Progenitor cell of endocrine pancreas (in vitro differentiated cells): ENCODE results near the gene ABCB11. TPM values are rescaled to one million over a fixed set of nuclear protein-coding genes. Genes with fewer than 3 reads are reported as not detected.

ENCODE experiments used
- DNase-seq: peaks from one replicate; pipeline ENCODE4 v3.0.0; 2021; ENCODE audit warnings: low spot score; ENCODE audit not compliant: unreplicated experiment
- H3K27ac Mint-ChIP-seq: 2 replicates; pipeline ENCODE4 v1.8.0; 2021; ENCODE audit warnings: mild to moderate bottlenecking, moderate library complexity, mixed read lengths
- H3K27me3 Mint-ChIP-seq: 2 replicates; pipeline ENCODE4 v1.8.0; 2021; ENCODE audit warnings: mixed read lengths
- H3K36me3 Mint-ChIP-seq: 2 replicates; pipeline ENCODE4 v1.8.0; 2022; ENCODE audit warnings: mixed read lengths; ENCODE audit not compliant: insufficient read depth
- H3K4me1 Mint-ChIP-seq: 2 replicates; pipeline ENCODE4 v1.8.0; 2021; ENCODE audit warnings: low read depth, mixed read lengths
- H3K4me3 Mint-ChIP-seq: 2 replicates; pipeline ENCODE4 v1.8.0; 2021; ENCODE audit warnings: low read depth, mild to moderate bottlenecking, moderate library complexity, mixed read lengths
- H3K9me3 Mint-ChIP-seq: 2 replicates; pipeline ENCODE4 v1.8.0; 2021; ENCODE audit warnings: low read depth, mixed read lengths
- total RNA-seq: library from RNA; stranded (reverse); gene quantifications from 2 replicates; pipeline ENCODE4 v1.2.1, GENCODE V29; 2021
- TF ChIP-seq, protein P1 (sequence below): fragments of 200-600 bp; sonication (generic); IDR thresholded peaks from one replicate; pipeline ENCODE4 v1.5.0; 2021; ENCODE audit warnings: antibody characterized with exemption, mild to moderate bottlenecking; ENCODE audit not compliant: unreplicated experiment

Gene ABCB11
- total RNA-seq, 1 donor from 2014 or later, result 0.24 TPM

DNA sequence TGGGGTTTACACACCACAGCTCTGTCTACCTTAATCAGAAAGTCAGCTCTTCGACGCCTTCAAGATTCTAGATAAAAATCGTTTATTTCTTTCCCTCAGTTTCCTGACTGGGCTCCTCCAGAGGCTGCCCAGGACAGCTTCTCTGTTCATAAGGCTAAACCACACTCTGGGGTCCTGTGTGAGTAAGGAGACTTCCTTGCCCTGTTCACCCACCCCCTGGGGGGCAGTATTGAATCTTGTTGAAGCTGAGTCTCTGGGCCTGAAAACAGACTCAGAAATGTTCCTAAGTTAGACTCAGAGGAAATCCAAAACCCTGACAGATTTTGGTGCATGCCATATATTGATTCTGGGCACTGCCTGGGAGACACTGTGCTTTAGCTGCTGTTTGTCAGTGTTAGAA is 87.1 kb downstream of the ABCB11 start:
- peaks cover 2% of the 10 kb centered on the region for H3K27me3 Mint-ChIP-seq
- no peaks in the 10 kb centered on the region for H3K9me3 Mint-ChIP-seq
- no peak overlapping the region for H3K27ac Mint-ChIP-seq
- DNase-seq, result no peak
- peaks cover 2% of the 10 kb centered on the region for H3K4me1 Mint-ChIP-seq
- no peak overlapping the region for H3K4me3 Mint-ChIP-seq
- TF ChIP-seq, protein P1, sequence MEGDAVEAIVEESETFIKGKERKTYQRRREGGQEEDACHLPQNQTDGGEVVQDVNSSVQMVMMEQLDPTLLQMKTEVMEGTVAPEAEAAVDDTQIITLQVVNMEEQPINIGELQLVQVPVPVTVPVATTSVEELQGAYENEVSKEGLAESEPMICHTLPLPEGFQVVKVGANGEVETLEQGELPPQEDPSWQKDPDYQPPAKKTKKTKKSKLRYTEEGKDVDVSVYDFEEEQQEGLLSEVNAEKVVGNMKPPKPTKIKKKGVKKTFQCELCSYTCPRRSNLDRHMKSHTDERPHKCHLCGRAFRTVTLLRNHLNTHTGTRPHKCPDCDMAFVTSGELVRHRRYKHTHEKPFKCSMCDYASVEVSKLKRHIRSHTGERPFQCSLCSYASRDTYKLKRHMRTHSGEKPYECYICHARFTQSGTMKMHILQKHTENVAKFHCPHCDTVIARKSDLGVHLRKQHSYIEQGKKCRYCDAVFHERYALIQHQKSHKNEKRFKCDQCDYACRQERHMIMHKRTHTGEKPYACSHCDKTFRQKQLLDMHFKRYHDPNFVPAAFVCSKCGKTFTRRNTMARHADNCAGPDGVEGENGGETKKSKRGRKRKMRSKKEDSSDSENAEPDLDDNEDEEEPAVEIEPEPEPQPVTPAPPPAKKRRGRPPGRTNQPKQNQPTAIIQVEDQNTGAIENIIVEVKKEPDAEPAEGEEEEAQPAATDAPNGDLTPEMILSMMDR, result no peak
- no peaks in the 10 kb centered on the region for H3K36me3 Mint-ChIP-seq

DNA sequence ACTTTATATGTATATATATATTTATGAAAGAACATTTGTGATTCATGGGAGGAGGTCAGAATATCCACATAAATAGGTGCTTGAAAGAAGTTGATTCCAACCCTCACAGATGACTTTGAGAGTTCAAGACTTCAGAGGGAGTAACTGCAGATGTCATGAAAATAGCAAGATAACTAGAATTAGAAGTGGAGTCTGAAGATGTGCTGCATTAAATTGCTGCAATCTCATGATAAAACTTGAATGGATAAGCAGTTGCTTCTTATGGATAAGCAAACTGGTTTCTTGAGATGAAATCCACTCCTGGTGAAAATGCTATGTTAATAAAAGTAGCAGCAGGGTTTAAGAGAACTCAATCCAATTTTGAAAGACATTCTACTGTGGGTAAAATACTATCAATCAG is 89.8 kb downstream of the ABCB11 start:
- peaks cover 2% of the 10 kb centered on the region for H3K4me1 Mint-ChIP-seq

DNA sequence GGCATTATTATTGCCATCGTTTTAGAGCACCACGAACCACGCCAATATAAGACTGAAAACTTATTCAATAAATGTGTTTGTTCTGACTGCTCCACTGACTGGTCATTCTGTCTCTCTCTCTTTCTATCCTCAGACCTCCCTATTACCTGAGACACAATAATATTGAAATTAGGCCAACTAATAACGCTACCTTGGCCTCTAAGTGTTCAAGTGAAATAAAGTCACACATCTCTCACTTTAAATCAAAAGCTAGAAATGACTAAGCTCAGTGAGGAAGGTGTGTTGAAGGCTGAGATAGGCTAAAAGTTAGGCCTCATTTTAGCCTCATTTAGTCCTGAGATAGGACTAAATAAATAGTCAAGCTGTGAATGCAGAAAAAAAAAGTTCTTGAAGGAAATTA is 91.2 kb downstream of the ABCB11 start:
- Mint-ChIP-seq H3K27ac (no peak overlapping the region), H3K9me3 (no peaks in the 10 kb centered on the region), H3K4me3 (no peak overlapping the region), H3K27me3 (peaks cover 5% of the 10 kb centered on the region), H3K36me3 (no peaks in the 10 kb centered on the region), H3K4me1 (peaks cover 2% of the 10 kb centered on the region)
- DNase-seq, result no peak
- TF ChIP-seq, protein P1, result no peak

More for the DNA sequence above, 89.8 kb downstream of the ABCB11 start:
- TF ChIP-seq, protein P1, result no peak
- DNase-seq, result no peak
- Mint-ChIP-seq H3K9me3 (no peaks in the 10 kb centered on the region), H3K36me3 (no peaks in the 10 kb centered on the region), H3K27me3 (peaks cover 5% of the 10 kb centered on the region), H3K4me3 (no peak overlapping the region), H3K27ac (no peak overlapping the region)

DNA sequence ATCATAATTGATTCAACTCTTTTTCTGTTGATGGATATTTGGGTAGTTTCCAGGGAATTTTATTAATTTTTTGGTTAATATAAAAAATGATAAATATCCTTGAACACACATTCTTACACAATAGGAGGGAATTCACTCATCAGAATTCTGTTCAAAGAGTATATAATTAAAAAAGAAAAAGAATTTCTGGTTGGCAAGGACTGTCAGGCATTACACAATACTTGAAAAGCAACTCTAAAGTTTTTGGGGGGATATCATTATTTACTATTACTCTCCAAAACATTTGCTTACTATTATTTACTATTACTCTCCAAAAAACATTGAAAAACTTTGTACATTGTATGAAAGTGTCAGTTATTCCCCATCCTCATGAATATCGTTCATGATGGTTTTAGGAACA is 92.1 kb downstream of the ABCB11 start:
- H3K36me3 Mint-ChIP-seq, result no peaks in the 10 kb centered on the region

DNA sequence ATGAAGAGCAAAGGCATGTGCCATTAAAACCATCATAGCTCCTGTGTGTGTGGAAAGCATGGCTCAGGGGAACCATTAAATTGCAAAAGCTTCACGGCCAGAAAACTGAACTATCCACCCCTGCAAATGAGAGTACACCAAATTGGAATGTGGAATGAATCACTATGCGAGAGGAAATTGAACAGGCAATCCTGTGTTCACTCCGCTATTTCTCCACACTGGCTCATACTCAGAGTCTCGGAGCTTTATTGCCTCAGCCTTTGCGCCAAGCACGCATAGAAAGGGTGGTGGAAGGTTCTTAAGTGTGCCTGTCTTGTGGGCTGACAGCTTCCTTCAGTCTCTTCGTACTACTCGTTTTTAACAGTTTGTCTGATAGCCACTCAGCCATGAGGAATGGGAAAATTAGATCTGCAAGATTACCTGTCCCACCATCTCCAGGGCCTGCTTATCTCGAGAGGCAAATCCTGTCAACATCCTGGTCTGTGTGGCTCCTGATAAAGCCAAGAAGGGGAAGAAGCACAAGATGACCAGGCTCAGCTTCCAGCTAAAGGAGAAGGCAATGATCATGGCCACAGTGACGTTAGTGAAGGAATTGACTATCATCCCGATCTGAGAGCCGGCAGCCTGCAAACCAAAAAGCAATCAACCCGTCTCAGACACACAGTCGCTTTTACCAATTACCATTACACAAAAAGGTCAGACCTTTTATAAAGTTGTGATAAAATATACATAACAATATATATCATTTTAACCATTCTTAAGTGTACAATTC is 95.1 kb downstream of the ABCB11 start:
- H3K4me3 Mint-ChIP-seq, result no peak overlapping the region
- TF ChIP-seq, protein P1, result no peak
- H3K4me1 Mint-ChIP-seq, result no peaks in the 10 kb centered on the region
- peaks cover 2% of the 10 kb centered on the region for H3K27me3 Mint-ChIP-seq
- no peaks in the 10 kb centered on the region for H3K9me3 Mint-ChIP-seq
- DNase-seq, result no peak
- no peaks in the 10 kb centered on the region for H3K36me3 Mint-ChIP-seq
- H3K27ac Mint-ChIP-seq, result no peak overlapping the region

More for the DNA sequence above, 92.1 kb downstream of the ABCB11 start:
- no peaks in the 10 kb centered on the region for H3K9me3 Mint-ChIP-seq
- H3K4me1 Mint-ChIP-seq, result no peaks in the 10 kb centered on the region
- peaks cover 4% of the 10 kb centered on the region for H3K27me3 Mint-ChIP-seq
- no peak overlapping the region for H3K4me3 Mint-ChIP-seq
- DNase-seq, result no peak
- H3K27ac Mint-ChIP-seq, result no peak overlapping the region
- TF ChIP-seq, protein P1, result no peak
